ENCODE measurements around the gene TANK.
A peak's percentile ranks its signal among the peaks of the same experiment; 100 is the strongest.

- TF ChIP-seq TAF1 (IDR thresholded peaks at IDR 0.05; ENCODE audit: low read depth, low read length): no peak
- peak in 2 of 3 experiments; percentile 25 to 45; a peak in 2 of 4 replicates for TF ChIP-seq CTCF (IDR thresholded peaks at IDR 0.05; ENCODE audit: control extremely low read depth in 1 of 3, insufficient read depth in 1 of 3, low read depth in 1 of 3, low read length in 3 of 3)
- TF ChIP-seq CBX5 (IDR thresholded peaks at IDR 0.05; ENCODE audit: low read depth, low read length): no peak
- no peak for TF ChIP-seq MAX (IDR thresholded peaks at IDR 0.05)
- no peak for TF ChIP-seq CREB1 (IDR thresholded peaks at IDR 0.05)
- TF ChIP-seq EP300 (IDR thresholded peaks at IDR 0.05; ENCODE audit: borderline replicate concordance in 1 of 2, low read depth in 2 of 2, low read length in 2 of 2): no peak
These were observed 63.0 kb downstream of the TANK start for GRCh38 chr2:161223139-161223732.

All from H1 (cell line).